ENCODE results near the gene LGR5. TPM values are rescaled to one million over a fixed set of nuclear protein-coding genes. Genes with fewer than 3 reads are reported as not detected.

LGR5 gene
- total and polyA plus RNA-seq, 10 donors, result 0.02 to 0.19 (median 0.02) TPM; not detected in 7

DNA sequence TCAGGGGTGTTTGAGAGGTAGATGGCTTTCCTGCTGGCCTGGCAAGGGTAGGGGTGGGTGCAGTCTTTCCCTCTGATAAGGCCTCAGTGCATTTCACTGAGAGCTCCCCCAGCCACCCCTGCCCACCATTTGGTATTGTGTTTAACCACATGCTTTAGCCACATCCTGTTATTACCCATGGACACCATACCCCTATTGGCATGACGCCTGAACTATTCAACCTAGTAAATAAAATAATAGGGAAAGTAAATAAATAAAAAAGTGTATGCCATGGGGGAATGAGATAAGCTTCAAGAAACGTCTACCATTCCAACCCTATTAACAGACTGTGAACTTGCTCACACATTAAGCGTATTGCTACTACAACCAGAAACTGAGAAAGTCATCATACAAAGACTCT, 7.6 kb upstream of the LGR5 start:
- Histone ChIP-seq H3K27ac (no peak overlapping the region), H3K9me3 (peaks cover 0 to 22% (median 20%) of the 10 kb centered on the region in 8 donors), H3K36me3 (no peaks in the 10 kb centered on the region), H3K4me3 (no peak overlapping the region), H3K4me1 (no peaks in the 10 kb centered on the region), H3K27me3 (replicated peaks in 1 of 7) (peaks cover 0 to 21% (median 0%) of the 10 kb centered on the region in 7 donors)
- no peak for DNase-seq
- intact Hi-C loops (cut with DNase I; ENCODE audit: low total_unique reads), result no loop called here
- TF ChIP-seq, protein P1, sequence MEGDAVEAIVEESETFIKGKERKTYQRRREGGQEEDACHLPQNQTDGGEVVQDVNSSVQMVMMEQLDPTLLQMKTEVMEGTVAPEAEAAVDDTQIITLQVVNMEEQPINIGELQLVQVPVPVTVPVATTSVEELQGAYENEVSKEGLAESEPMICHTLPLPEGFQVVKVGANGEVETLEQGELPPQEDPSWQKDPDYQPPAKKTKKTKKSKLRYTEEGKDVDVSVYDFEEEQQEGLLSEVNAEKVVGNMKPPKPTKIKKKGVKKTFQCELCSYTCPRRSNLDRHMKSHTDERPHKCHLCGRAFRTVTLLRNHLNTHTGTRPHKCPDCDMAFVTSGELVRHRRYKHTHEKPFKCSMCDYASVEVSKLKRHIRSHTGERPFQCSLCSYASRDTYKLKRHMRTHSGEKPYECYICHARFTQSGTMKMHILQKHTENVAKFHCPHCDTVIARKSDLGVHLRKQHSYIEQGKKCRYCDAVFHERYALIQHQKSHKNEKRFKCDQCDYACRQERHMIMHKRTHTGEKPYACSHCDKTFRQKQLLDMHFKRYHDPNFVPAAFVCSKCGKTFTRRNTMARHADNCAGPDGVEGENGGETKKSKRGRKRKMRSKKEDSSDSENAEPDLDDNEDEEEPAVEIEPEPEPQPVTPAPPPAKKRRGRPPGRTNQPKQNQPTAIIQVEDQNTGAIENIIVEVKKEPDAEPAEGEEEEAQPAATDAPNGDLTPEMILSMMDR (IDR thresholded peaks at IDR 0.05 in 8 of 11, conservative IDR thresholded peaks at IDR 0.05 in 3 of 11), result no peak
- TF ChIP-seq POLR2AphosphoS5 (IDR thresholded peaks at IDR 0.05) (no peak), POLR2A (IDR thresholded peaks at IDR 0.05) (no peak)
- 69 to 85% (median 80%) methylated on average over 3 of the region's 3 CpGs for WGBS, 5 donors

DNA sequence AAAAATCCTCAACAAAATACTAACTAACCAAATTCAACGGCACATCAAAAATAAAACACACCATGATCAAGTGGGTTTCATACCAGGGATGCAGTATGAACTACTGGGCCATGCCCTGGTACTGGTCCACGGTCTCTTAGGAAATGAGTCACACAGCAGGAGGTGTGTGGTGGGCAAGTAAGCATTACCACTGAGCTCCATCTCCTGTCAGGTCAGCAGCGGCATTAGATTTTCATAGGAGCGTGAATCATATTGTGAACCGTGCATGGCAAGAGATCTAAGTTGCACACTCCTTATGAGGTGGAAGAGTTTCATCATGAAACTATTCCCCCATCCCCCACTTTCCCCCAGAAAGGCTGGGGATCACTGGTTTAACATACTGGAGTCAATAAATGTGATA, 6.7 kb upstream of the LGR5 start:
- 83 to 89% (median 87%) methylated on average over 5 of the region's 5 CpGs for WGBS, 5 donors
- DNase-seq, result no peak
- intact Hi-C loops (cut with DNase I; ENCODE audit: low total_unique reads), result no loop called here
- H3K27ac ChIP-seq, result no peak overlapping the region
- TF ChIP-seq, protein P1 (IDR thresholded peaks at IDR 0.05 in 8 of 11, conservative IDR thresholded peaks at IDR 0.05 in 3 of 11), result no peak
- TF ChIP-seq POLR2AphosphoS5 (IDR thresholded peaks at IDR 0.05) (no peak), POLR2A (IDR thresholded peaks at IDR 0.05) (no peak)
- no peaks in the 10 kb centered on the region for H3K36me3 ChIP-seq
- no peaks in the 10 kb centered on the region for H3K4me1 ChIP-seq
- H3K9me3 ChIP-seq, result peaks cover 0 to 29% (median 24%) of the 10 kb centered on the region in 8 donors
- peaks cover 0 to 23% (median 6%) of the 10 kb centered on the region in 7 donors for H3K27me3 ChIP-seq (replicated peaks in 1 of 7)
- H3K4me3 ChIP-seq, result no peak overlapping the region

DNA sequence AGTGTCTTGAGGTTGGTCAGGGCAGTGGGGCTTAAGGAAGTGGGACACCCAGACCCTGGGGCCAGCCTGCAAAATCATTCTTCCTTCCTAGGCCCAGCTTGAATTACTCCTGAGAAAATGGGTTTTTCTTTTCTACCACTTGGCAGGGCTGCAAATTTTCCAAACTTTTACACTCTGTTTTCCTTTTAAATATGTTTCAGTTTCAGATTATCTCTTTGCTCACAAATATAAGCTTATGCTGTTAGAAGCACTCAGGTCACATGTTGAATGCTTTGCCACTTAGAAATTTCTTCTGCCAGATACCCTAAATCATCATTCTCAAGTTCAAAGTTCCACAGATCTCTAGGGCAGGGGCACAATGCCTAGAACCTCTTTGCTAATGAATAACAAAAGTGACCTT, 2.9 kb upstream of the LGR5 start:
- Histone ChIP-seq H3K36me3 (no peaks in the 10 kb centered on the region), H3K27me3 (replicated peaks in 1 of 7) (peaks cover 0 to 47% (median 43%) of the 10 kb centered on the region in 7 donors), H3K27ac (no peak overlapping the region), H3K4me3 (no peak overlapping the region), H3K4me1 (peaks cover 19 to 29% (median 25%) of the 10 kb centered on the region in 6 donors), H3K9me3 (peaks cover 0 to 29% (median 24%) of the 10 kb centered on the region in 8 donors)
- TF ChIP-seq POLR2A (IDR thresholded peaks at IDR 0.05) (no peak), POLR2AphosphoS5 (IDR thresholded peaks at IDR 0.05) (no peak)
- TF ChIP-seq, protein P1 (IDR thresholded peaks at IDR 0.05 in 8 of 11, conservative IDR thresholded peaks at IDR 0.05 in 3 of 11), result no peak
- intact Hi-C loops (cut with DNase I; ENCODE audit: low total_unique reads), result no loop called here
- DNase-seq, result no peak

DNA sequence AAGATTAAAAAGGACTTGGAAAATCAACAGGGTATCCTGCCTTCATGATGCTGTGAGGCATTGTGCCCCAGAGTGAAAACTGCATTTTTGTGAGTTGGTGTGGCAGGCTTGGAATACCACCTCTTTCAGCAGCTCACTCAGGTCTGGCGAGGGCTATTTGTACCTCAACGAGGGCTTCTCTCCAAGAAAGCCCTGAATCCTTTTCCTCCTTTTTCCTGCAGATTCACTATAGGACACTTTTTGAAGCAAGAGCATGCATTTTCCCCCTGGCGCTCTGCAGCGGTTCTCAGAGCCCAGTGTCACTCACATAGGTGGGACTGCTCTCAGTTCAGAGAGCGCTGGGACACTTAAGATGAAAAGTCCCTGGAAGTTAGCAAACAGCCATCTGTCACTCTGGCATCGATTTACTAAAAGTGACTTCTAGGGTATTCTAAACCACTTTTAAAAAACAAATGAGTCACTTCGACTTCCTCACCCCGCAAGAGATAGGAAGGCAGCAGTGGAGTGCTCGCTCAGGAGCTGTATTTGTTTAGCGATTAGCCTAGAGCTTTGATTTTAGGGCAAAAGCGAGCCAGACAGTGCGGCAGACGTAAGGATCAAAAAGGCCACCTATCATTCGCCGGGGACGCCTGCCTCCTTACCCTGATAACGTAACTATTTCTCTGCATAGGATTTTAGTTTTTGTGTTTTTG, 782 bp upstream of the LGR5 start:
- H3K4me1 ChIP-seq, result peaks cover 19 to 29% (median 25%) of the 10 kb centered on the region in 6 donors
- WGBS, 5 donors, result 6 to 7% (median 7%) methylated on average over 17 of the region's 17 CpGs
- TF ChIP-seq POLR2AphosphoS5 (IDR thresholded peaks at IDR 0.05) (no peak), POLR2A (IDR thresholded peaks at IDR 0.05) (no peak)
- TF ChIP-seq, protein P1 (IDR thresholded peaks at IDR 0.05 in 8 of 11, conservative IDR thresholded peaks at IDR 0.05 in 3 of 11), result no peak
- intact Hi-C loops (cut with DNase I; ENCODE audit: low total_unique reads), result no loop called here
- no peak for DNase-seq
- H3K4me3 ChIP-seq, result peak overlapping the region in 7 of 8 donors; percentile 28 to 63 (median 34)
- peaks cover 0 to 29% (median 24%) of the 10 kb centered on the region in 8 donors for H3K9me3 ChIP-seq
- no peaks in the 10 kb centered on the region for H3K36me3 ChIP-seq
- peaks cover 0 to 60% (median 48%) of the 10 kb centered on the region in 7 donors for H3K27me3 ChIP-seq (replicated peaks in 1 of 7)
- no peak overlapping the region for H3K27ac ChIP-seq

Data from spleen (tissue), 11 donors.